IMR-90 (cell line): ENCODE measurements around the gene CCN5. TPM values are rescaled to one million over a fixed set of nuclear protein-coding genes. Genes with fewer than 3 reads are reported as not detected.

Experiments
- ATAC-seq: fragments of 200-7000 bp; cut with Tn5 transposase; 2 replicates; pipeline ENCODE4 v1.9.1; 2020; ENCODE audit warnings: low read depth, mild to moderate bottlenecking, moderate library complexity
- BruUV-seq: library from RNA; stranded (reverse); fragments of 400-500 nt; replicated peaks from 2 replicates; lab custom pipeline; 2021; lab: Mats Ljungman, UMichigan
- CTCF ChIA-PET: fragments of 300-600 bp; formaldehyde crosslinking; extraction: SDS; loops from one replicate; lab custom pipeline; 2021; ENCODE audit warnings: antibody characterized with exemption; lab: Yijun Ruan, JAX
- POLR2A ChIA-PET: fragments of 300-600 bp; sonication (Branson Sonifier 250); formaldehyde crosslinking; loops from one replicate; lab custom pipeline; 2022; ENCODE audit warnings: antibody characterized with exemption; ENCODE audit not compliant: unreplicated experiment; lab: Charles Lee
- DNase-seq: peaks from one replicate; pipeline ENCODE4 v3.0.0; 2013
- H2AFZ ChIP-seq: replicated peaks from 2 replicates; pipeline ENCODE3; 2013; ENCODE audit warnings: low read length, mild to moderate bottlenecking; ENCODE audit not compliant: poor library complexity
- H2AK5ac ChIP-seq: 2 replicates; pipeline ENCODE4 v1.6.1; 2013; ENCODE audit warnings: low read depth, low read length, inconsistent platforms
- H2AK9ac ChIP-seq: replicated peaks from 2 replicates; pipeline ENCODE3; 2013; ENCODE audit warnings: mild to moderate bottlenecking, low read depth, low read length, moderate library complexity; ENCODE audit not compliant: poor library complexity
- H2BK120ac ChIP-seq: 2 replicates; pipeline ENCODE4 v1.6.1; 2013; ENCODE audit warnings: low read depth, low read length, inconsistent platforms
- H2BK15ac ChIP-seq: 3 replicates; pipeline ENCODE4 v1.6.1; 2013; ENCODE audit warnings: low read depth, low read length, inconsistent platforms
- H2BK20ac ChIP-seq: 2 replicates; pipeline ENCODE4 v1.6.1; 2013; ENCODE audit warnings: low read depth, mild to moderate bottlenecking, inconsistent platforms, low read length, moderate library complexity
- H2BK5ac ChIP-seq: 2 replicates; pipeline ENCODE4 v1.6.1; 2013; ENCODE audit warnings: mild to moderate bottlenecking, low read depth, low read length, inconsistent platforms; ENCODE audit not compliant: poor library complexity, severe bottlenecking
- H3K14ac ChIP-seq: replicated peaks from 2 replicates; pipeline ENCODE4 v1.6.1; 2013; ENCODE audit warnings: low read depth, low read length, inconsistent platforms
- H3K18ac ChIP-seq: 2 replicates; pipeline ENCODE4 v1.6.1; 2013; ENCODE audit warnings: low read depth, low read length, control low read depth
- H3K23ac ChIP-seq: 2 replicates; pipeline ENCODE4 v1.6.1; 2013; ENCODE audit warnings: low read depth, low read length, inconsistent platforms
- H3K27ac ChIP-seq: 2 replicates; pipeline ENCODE4 v1.5.1; 2013; ENCODE audit warnings: mild to moderate bottlenecking, control low read depth, low read length; ENCODE audit not compliant: insufficient read depth
- H3K27me3 ChIP-seq: 2 replicates; pipeline ENCODE4 v1.6.1; 2013; ENCODE audit warnings: low read length; ENCODE audit not compliant: control insufficient read depth, insufficient read depth
- H3K36me3 ChIP-seq: 2 replicates; pipeline ENCODE4 v1.6.1; 2013; ENCODE audit warnings: low read length, mixed read lengths; ENCODE audit not compliant: control insufficient read depth, insufficient read depth
- H3K4ac ChIP-seq: 2 replicates; pipeline ENCODE4 v1.6.1; 2013; ENCODE audit warnings: low read depth, low read length, inconsistent platforms
- H3K4me1 ChIP-seq: 2 replicates; pipeline ENCODE4 v1.6.1; 2013; ENCODE audit warnings: low read length, mixed read lengths; ENCODE audit not compliant: control insufficient read depth, insufficient read depth
- H3K4me2 ChIP-seq: 2 replicates; pipeline ENCODE4 v1.6.1; 2013; ENCODE audit warnings: low read depth, mild to moderate bottlenecking, control low read depth, low read length, moderate library complexity
- H3K4me3 ChIP-seq: 2 replicates; pipeline ENCODE4 v1.5.1; 2013; ENCODE audit warnings: low read depth, mild to moderate bottlenecking, control low read depth, low read length, moderate library complexity; ENCODE audit not compliant: insufficient read depth
- H3K56ac ChIP-seq: 2 replicates; pipeline ENCODE4 v1.6.1; 2013; ENCODE audit warnings: low read length, inconsistent platforms; ENCODE audit not compliant: insufficient read depth; ENCODE audit errors: extremely low read depth
- H3K79me1 ChIP-seq, 2 experiments: 2 replicates each; pipeline ENCODE4 v1.6.1; 2013; ENCODE audit warnings: low read length in 2 of 2, inconsistent platforms in 1 of 2, low read depth in 1 of 2
- H3K9ac ChIP-seq: 2 replicates; pipeline ENCODE4 v1.6.1; 2013; ENCODE audit warnings: low read depth, low read length, control low read depth
- H3K9me1 ChIP-seq: 2 replicates; pipeline ENCODE4 v1.6.1; 2013; ENCODE audit warnings: low read length, inconsistent platforms; ENCODE audit not compliant: insufficient read depth
- H3K9me3 ChIP-seq: 2 replicates; pipeline ENCODE4 v1.6.1; 2013; ENCODE audit warnings: low read length; ENCODE audit not compliant: control insufficient read depth, insufficient read depth
- H4K20me1 ChIP-seq: 2 replicates; pipeline ENCODE4 v1.6.1; 2013; ENCODE audit warnings: low read length, inconsistent platforms; ENCODE audit not compliant: insufficient read depth
- H4K5ac ChIP-seq: 2 replicates; pipeline ENCODE4 v1.6.1; 2013; ENCODE audit warnings: mild to moderate bottlenecking, low read depth, low read length, control low read depth
- H4K8ac ChIP-seq, 2 experiments: 2 replicates each; pipeline ENCODE4 v1.6.1; 2013; ENCODE audit warnings: low read depth in 2 of 2, low read length in 2 of 2, control low read depth in 1 of 2, inconsistent platforms in 1 of 2
- H4K91ac ChIP-seq: 2 replicates; pipeline ENCODE4 v1.6.1; 2013; ENCODE audit warnings: low read depth, low read length, inconsistent platforms; ENCODE audit not compliant: insufficient read depth
- CEBPB ChIP-seq: IDR thresholded peaks from 2 replicates; pipeline ENCODE4 v1.6.1; 2012; ENCODE audit warnings: low read depth, low read length, improper control_type of control experiment
- FOS ChIP-seq: fragments of 150-350 bp; IDR thresholded peaks from 2 replicates; pipeline ENCODE4 v1.6.1; 2016; ENCODE audit warnings: low read depth, low read length
- POLR2A ChIP-seq: IDR thresholded peaks from 2 replicates; pipeline ENCODE4 v1.6.1; 2012; ENCODE audit warnings: mild to moderate bottlenecking, low read depth, low read length
- WGBS, 2 experiments: methylation state at CpG; one replicate each; pipeline versions ENCODE4 v1.1.5 to v1.1.7; 2013; ENCODE audit warnings: missing lambda C conversion rate in 2 of 2; ENCODE audit not compliant: insufficient read length in 1 of 2; ENCODE audit errors: extremely low coverage in 2 of 2; 5-methylcytosine and 5-hydroxymethylcytosine counted together
- dilution Hi-C: fragments of 300-500 bp; cut with HindIII; formaldehyde crosslinking; loops from one replicate; pipeline ENCODE4 v1.14.3; 2018; ENCODE audit warnings: low sequenced_read_pairs; ENCODE audit not compliant: unreplicated experiment
- in situ Hi-C: fragments of 300-500 bp; cut with MboI; formaldehyde crosslinking; loops from 3 replicates; pipeline ENCODE4 v1.14.3; 2019; ENCODE audit warnings: low sequenced_read_pairs, inconsistent platforms, mixed read lengths
- intact Hi-C: fragments of 100-400 bp; cut with micrococcal nuclease; formaldehyde crosslinking; loops from 2 replicates; pipeline ENCODE4 v1.10.0; 2022
- polyA plus RNA-seq, 3 experiments: library from polyadenylated mRNA; depleted of rRNA; stranded (reverse); fragments of >200 nt; gene quantifications; 2 replicates each; pipeline ENCODE4 v1.2.3, GENCODE V29; 2012; ENCODE audit warnings: low replicate concordance in 1 of 3
- total RNA-seq: library from RNA; depleted of rRNA; stranded (reverse); fragments of >200 nt; gene quantifications from 2 replicates; pipeline ENCODE4 v1.2.3, GENCODE V29; 2012

CCN5 gene
- total and polyA plus RNA-seq, 2 of the 4 experiments (the other 2 are of a cell fraction): not detected

DNA sequence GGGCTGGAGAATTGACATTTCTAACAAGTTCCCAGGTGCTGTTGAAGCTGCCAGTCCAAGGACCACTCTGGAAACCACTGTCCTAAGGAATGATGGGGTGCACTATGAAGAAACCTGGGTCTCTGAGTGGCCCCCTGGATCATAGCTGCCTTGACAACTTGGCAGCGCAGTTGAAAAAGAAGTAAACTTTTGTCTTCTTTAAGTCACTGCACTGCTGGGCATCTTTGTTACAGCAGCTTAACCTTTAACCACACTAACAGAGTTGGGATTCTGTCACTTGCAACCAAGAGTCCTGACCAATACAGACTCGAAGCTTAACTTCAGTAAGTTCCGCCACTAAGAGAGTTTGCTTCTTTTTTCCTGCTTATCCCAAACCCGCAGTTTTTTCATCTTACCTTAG lies 21.9 kb downstream of the CCN5 start:
- POLR2A ChIA-PET: no interaction called here
- Histone ChIP-seq H3K4ac (no peak overlapping the region), H3K27me3 (peaks cover 18% of the 10 kb centered on the region), H3K56ac (no peak overlapping the region), H3K4me2 (no peak overlapping the region), H3K9me1 (no peaks in the 10 kb centered on the region; the same call in 1 of the 2 replicates), H3K79me1 (no peaks in the 10 kb centered on the region), H3K18ac (no peak overlapping the region), H2BK5ac (no peak overlapping the region), H2AK9ac (no peak overlapping the region), H4K5ac (0 out of 2 replicates have a peak overlapping the region, but pooled peaks have one; percentile 42), H2BK20ac (no peak overlapping the region), H3K23ac (no peak overlapping the region), H4K91ac (no peak overlapping the region), H3K14ac (no peak overlapping the region), H2BK120ac (no peak overlapping the region), H4K20me1 (no peaks in the 10 kb centered on the region), H3K4me3 (no peak overlapping the region), H2AFZ (peak overlapping the region; percentile 76), H2BK15ac (no peak overlapping the region), H3K9me3 (no peaks in the 10 kb centered on the region), H3K4me1 (peaks cover 6% of the 10 kb centered on the region; the same call in 1 of the 2 replicates), H3K36me3 (no peaks in the 10 kb centered on the region), H2AK5ac (no peak overlapping the region), H3K9ac (no peak overlapping the region), H4K8ac (peak overlapping the region; percentile 20 to 55; a peak in 2 of 4 replicates), H3K27ac (no peak overlapping the region)
- TF ChIP-seq POLR2A (no peak), CEBPB (no peak), FOS (no peak)
- no peak for DNase-seq
- dilution Hi-C loops (no loop called here), intact Hi-C loops (no loop called here), in situ Hi-C loops (no loop called here)
- no CpG with 5 or more reads among the region's 4 CpGs for WGBS, 2 experiments
- no TSS peak for BruUV-seq
- no peak for ATAC-seq
- CTCF ChIA-PET: no interaction called here
